ENCODE data around the gene GALP.

GALP gene

GRCh38 chr19:56162258-56162657 is 13.6 kb upstream of the GALP start:
- Histone ChIP-seq H3K18ac (ENCODE audit: low read length) (no peak overlapping the region), H2AFZ (ENCODE audit: low read length) (no peak overlapping the region), H3K4ac (ENCODE audit: low read length) (no peak overlapping the region), H4K8ac (ENCODE audit: low read depth, low read length) (no peak overlapping the region), H3K27me3 (ENCODE audit: control insufficient read depth in 3 of 3, insufficient read depth in 3 of 3, low read depth in 1 of 3, low read length in 3 of 3) (no peaks in the 10 kb centered on the region), H3K4me1 (ENCODE audit: control insufficient read depth in 2 of 2, insufficient read depth in 1 of 2, low read depth in 1 of 2, low read length in 2 of 2) (no peaks in the 10 kb centered on the region), H3K4me3 (ENCODE audit: low read length in 2 of 2) (no peak overlapping the region), H3K9me3 (replicated peaks in 1 of 2; ENCODE audit: control insufficient read depth in 2 of 2, insufficient read depth in 1 of 2, low read depth in 1 of 2, low read length in 2 of 2) (no peaks in the 10 kb centered on the region), H3K23ac (ENCODE audit: low read depth, low read length, poor library complexity) (no peak overlapping the region), H2BK12ac (ENCODE audit: low read length) (no peak overlapping the region), H3K27ac (replicated peaks; ENCODE audit: low read length) (no peak overlapping the region), H3K36me3 (replicated peaks in 1 of 2; ENCODE audit: control insufficient read depth in 2 of 2, insufficient read depth in 2 of 2, low read length in 2 of 2) (peaks cover 25 to 30% of the 10 kb centered on the region in 2 donors), H3K4me2 (ENCODE audit: insufficient read depth, low read length, poor library complexity, severe bottlenecking) (no peak overlapping the region), H3K9ac (ENCODE audit: low read depth, low read length, poor library complexity) (no peak overlapping the region), H2AK5ac (ENCODE audit: low read depth, low read length) (no peak overlapping the region), H3K79me1 (ENCODE audit: low read depth, low read length) (no peaks in the 10 kb centered on the region), H4K91ac (ENCODE audit: low read depth, low read length, poor library complexity) (no peak overlapping the region), H2BK120ac (ENCODE audit: low read depth, low read length) (no peak overlapping the region), H2BK5ac (ENCODE audit: low read length) (no peak overlapping the region), H3K14ac (ENCODE audit: low read length) (no peak overlapping the region), H2BK15ac (ENCODE audit: low read length) (no peak overlapping the region)
- no peak for DNase-seq (ENCODE audit: low spot score)
- no CpG with 5 or more reads among the region's 9 CpGs for WGBS, 2 donors (ENCODE audit: extremely low coverage in 2 of 2, insufficient read length in 2 of 2, insufficient replicate concordance in 1 of 2)

GRCh38 chr19:56163097-56163496 is 12.7 kb upstream of the GALP start:
- H3K4me2 ChIP-seq (ENCODE audit: insufficient read depth, low read length, poor library complexity, severe bottlenecking): no peak overlapping the region
- no peak overlapping the region for H4K8ac ChIP-seq (ENCODE audit: low read depth, low read length)
- no peaks in the 10 kb centered on the region for H3K27me3 ChIP-seq (ENCODE audit: control insufficient read depth in 3 of 3, insufficient read depth in 3 of 3, low read depth in 1 of 3, low read length in 3 of 3)
- no peak overlapping the region for H2BK120ac ChIP-seq (ENCODE audit: low read depth, low read length)
- WGBS, 2 donors (ENCODE audit: extremely low coverage in 2 of 2, insufficient read length in 2 of 2, insufficient replicate concordance in 1 of 2): no CpG with 5 or more reads among the region's 13 CpGs
- no peaks in the 10 kb centered on the region for H3K79me1 ChIP-seq (ENCODE audit: low read depth, low read length)
- no peak overlapping the region for H3K9ac ChIP-seq (ENCODE audit: low read depth, low read length, poor library complexity)
- no peak overlapping the region for H2BK15ac ChIP-seq (ENCODE audit: low read length)
- H3K4ac ChIP-seq (ENCODE audit: low read length): no peak overlapping the region
- H3K4me3 ChIP-seq (ENCODE audit: low read length in 2 of 2): no peak overlapping the region
- H3K14ac ChIP-seq (ENCODE audit: low read length): no peak overlapping the region
- no peak overlapping the region for H2BK5ac ChIP-seq (ENCODE audit: low read length)
- no peak overlapping the region for H2BK12ac ChIP-seq (ENCODE audit: low read length)
- H3K36me3 ChIP-seq (replicated peaks in 1 of 2; ENCODE audit: control insufficient read depth in 2 of 2, insufficient read depth in 2 of 2, low read length in 2 of 2): peaks cover 23 to 28% of the 10 kb centered on the region in 2 donors
- no peak overlapping the region for H3K18ac ChIP-seq (ENCODE audit: low read length)
- H2AK5ac ChIP-seq (ENCODE audit: low read depth, low read length): no peak overlapping the region
- DNase-seq (ENCODE audit: low spot score): no peak
- no peak overlapping the region for H3K23ac ChIP-seq (ENCODE audit: low read depth, low read length, poor library complexity)
- no peak overlapping the region for H2AFZ ChIP-seq (ENCODE audit: low read length)
- H3K27ac ChIP-seq (replicated peaks; ENCODE audit: low read length): no peak overlapping the region
- H4K91ac ChIP-seq (ENCODE audit: low read depth, low read length, poor library complexity): no peak overlapping the region
- no peaks in the 10 kb centered on the region for H3K4me1 ChIP-seq (ENCODE audit: control insufficient read depth in 2 of 2, insufficient read depth in 1 of 2, low read depth in 1 of 2, low read length in 2 of 2)
- H3K9me3 ChIP-seq (replicated peaks in 1 of 2; ENCODE audit: control insufficient read depth in 2 of 2, insufficient read depth in 1 of 2, low read depth in 1 of 2, low read length in 2 of 2): no peaks in the 10 kb centered on the region

GRCh38 chr19:56167064-56167578 is 8.7 kb upstream of the GALP start:
- Histone ChIP-seq H2BK5ac (ENCODE audit: low read length) (no peak overlapping the region), H3K9ac (ENCODE audit: low read depth, low read length, poor library complexity) (no peak overlapping the region), H4K91ac (ENCODE audit: low read depth, low read length, poor library complexity) (no peak overlapping the region), H3K23ac (ENCODE audit: low read depth, low read length, poor library complexity) (no peak overlapping the region), H3K4me2 (ENCODE audit: insufficient read depth, low read length, poor library complexity, severe bottlenecking) (no peak overlapping the region), H2BK15ac (ENCODE audit: low read length) (no peak overlapping the region), H2BK120ac (ENCODE audit: low read depth, low read length) (no peak overlapping the region), H2BK12ac (ENCODE audit: low read length) (no peak overlapping the region), H3K4ac (ENCODE audit: low read length) (no peak overlapping the region), H3K9me3 (replicated peaks in 1 of 2; ENCODE audit: control insufficient read depth in 2 of 2, insufficient read depth in 1 of 2, low read depth in 1 of 2, low read length in 2 of 2) (no peaks in the 10 kb centered on the region), H3K27ac (replicated peaks; ENCODE audit: low read length) (no peak overlapping the region), H3K4me1 (ENCODE audit: control insufficient read depth in 2 of 2, insufficient read depth in 1 of 2, low read depth in 1 of 2, low read length in 2 of 2) (no peaks in the 10 kb centered on the region), H3K27me3 (ENCODE audit: control insufficient read depth in 3 of 3, insufficient read depth in 3 of 3, low read depth in 1 of 3, low read length in 3 of 3) (no peaks in the 10 kb centered on the region), H3K79me1 (ENCODE audit: low read depth, low read length) (no peaks in the 10 kb centered on the region), H4K8ac (ENCODE audit: low read depth, low read length) (no peak overlapping the region), H3K14ac (ENCODE audit: low read length) (no peak overlapping the region), H3K36me3 (replicated peaks in 1 of 2; ENCODE audit: control insufficient read depth in 2 of 2, insufficient read depth in 2 of 2, low read length in 2 of 2) (peaks cover 0 to 4% of the 10 kb centered on the region in 2 donors), H3K18ac (ENCODE audit: low read length) (no peak overlapping the region), H3K4me3 (ENCODE audit: low read length in 2 of 2) (no peak overlapping the region), H2AK5ac (ENCODE audit: low read depth, low read length) (no peak overlapping the region), H2AFZ (ENCODE audit: low read length) (no peak overlapping the region)
- peak; percentile 42 for DNase-seq (ENCODE audit: low spot score)
- WGBS, 2 donors (ENCODE audit: extremely low coverage in 2 of 2, insufficient read length in 2 of 2, insufficient replicate concordance in 1 of 2): no CpG with 5 or more reads among the region's 7 CpGs

DNA sequence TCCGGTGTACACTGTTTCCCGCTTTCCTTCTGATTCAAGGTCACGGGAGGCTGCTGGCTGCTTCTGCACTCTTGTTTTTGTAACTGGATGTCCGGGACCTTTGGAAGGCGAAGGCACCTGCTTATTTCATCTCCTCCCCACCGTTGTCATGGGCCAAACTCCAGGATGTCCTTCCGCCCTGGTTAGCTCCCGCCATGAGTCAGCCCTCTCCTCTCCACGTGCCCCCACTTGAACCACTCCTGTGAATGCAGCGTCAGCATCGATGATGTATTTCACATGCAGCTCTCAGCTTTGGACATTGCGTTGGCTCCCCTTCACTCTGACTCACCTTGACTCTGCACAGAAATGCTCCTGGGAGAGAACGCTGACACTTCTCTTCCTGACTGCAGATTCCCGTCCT is 5.5 kb upstream of the GALP start:
- H3K27me3 ChIP-seq (ENCODE audit: control insufficient read depth in 3 of 3, insufficient read depth in 3 of 3, low read depth in 1 of 3, low read length in 3 of 3): no peaks in the 10 kb centered on the region
- no peak overlapping the region for H2AFZ ChIP-seq (ENCODE audit: low read length)
- no peak overlapping the region for H2BK12ac ChIP-seq (ENCODE audit: low read length)
- H3K18ac ChIP-seq (ENCODE audit: low read length): no peak overlapping the region
- no CpG with 5 or more reads among the region's 14 CpGs for WGBS, 2 donors (ENCODE audit: extremely low coverage in 2 of 2, insufficient read length in 2 of 2, insufficient replicate concordance in 1 of 2)
- H2BK120ac ChIP-seq (ENCODE audit: low read depth, low read length): no peak overlapping the region
- no peak overlapping the region for H3K27ac ChIP-seq (replicated peaks; ENCODE audit: low read length)
- no peaks in the 10 kb centered on the region for H3K79me1 ChIP-seq (ENCODE audit: low read depth, low read length)
- no peaks in the 10 kb centered on the region for H3K9me3 ChIP-seq (replicated peaks in 1 of 2; ENCODE audit: control insufficient read depth in 2 of 2, insufficient read depth in 1 of 2, low read depth in 1 of 2, low read length in 2 of 2)
- H2AK5ac ChIP-seq (ENCODE audit: low read depth, low read length): no peak overlapping the region
- no peak overlapping the region for H2BK15ac ChIP-seq (ENCODE audit: low read length)
- no peak overlapping the region for H3K4ac ChIP-seq (ENCODE audit: low read length)
- H3K14ac ChIP-seq (ENCODE audit: low read length): peak overlapping the region; percentile 31
- no peak overlapping the region for H2BK5ac ChIP-seq (ENCODE audit: low read length)
- no peak for DNase-seq (ENCODE audit: low spot score)
- H4K8ac ChIP-seq (ENCODE audit: low read depth, low read length): no peak overlapping the region
- H3K4me1 ChIP-seq (ENCODE audit: control insufficient read depth in 2 of 2, insufficient read depth in 1 of 2, low read depth in 1 of 2, low read length in 2 of 2): peaks cover under 1 to 11% of the 10 kb centered on the region in 2 donors
- H3K9ac ChIP-seq (ENCODE audit: low read depth, low read length, poor library complexity): no peak overlapping the region
- H3K4me2 ChIP-seq (ENCODE audit: insufficient read depth, low read length, poor library complexity, severe bottlenecking): no peak overlapping the region
- no peak overlapping the region for H3K23ac ChIP-seq (ENCODE audit: low read depth, low read length, poor library complexity)
- H3K4me3 ChIP-seq (ENCODE audit: low read length in 2 of 2): no peak overlapping the region
- H3K36me3 ChIP-seq (replicated peaks in 1 of 2; ENCODE audit: control insufficient read depth in 2 of 2, insufficient read depth in 2 of 2, low read length in 2 of 2): no peaks in the 10 kb centered on the region
- no peak overlapping the region for H4K91ac ChIP-seq (ENCODE audit: low read depth, low read length, poor library complexity)
